NCI-H187 treated with DMSO at 0.1 percent for 48 hours (cell line): ENCODE results near the gene NDFIP1.
"Not testable (repeated sequence)": the region's sequence is repeated elsewhere in the genome, so short reads cannot be mapped to it uniquely, and the experiment has no call there.

ENCODE experiments used
- DNase-seq: peaks from one replicate; lab custom pipeline; 2025; lab: John Stamatoyannopoulos, UW

Gene NDFIP1

GRCh38 chr5:142154449-142154841 lies 45.9 kb downstream of the NDFIP1 start:
- not testable (repeated sequence) for DNase-seq

GRCh38 chr5:142156839-142157463 lies 48.4 kb downstream of the NDFIP1 start:
- DNase-seq: no peak

- DNase-seq: no peak
Measured at GRCh38 chr5:142159354-142159753, 50.8 kb downstream of the NDFIP1 start.

GRCh38 chr5:142164315-142164714 lies 55.7 kb downstream of the NDFIP1 start:
- no peak for DNase-seq

- no peak for DNase-seq
Measured at GRCh38 chr5:142166754-142167153, 58.2 kb downstream of the NDFIP1 start.

GRCh38 chr5:142167458-142167857 lies 58.9 kb downstream of the NDFIP1 start:
- no peak for DNase-seq

GRCh38 chr5:142168365-142168764 lies 59.8 kb downstream of the NDFIP1 start:
- DNase-seq: no peak

- no peak for DNase-seq
Measured at GRCh38 chr5:142170254-142170953, 61.8 kb downstream of the NDFIP1 start.

- no peak for DNase-seq
Measured at GRCh38 chr5:142171270-142171669, 62.7 kb downstream of the NDFIP1 start.

- no peak for DNase-seq
Measured at GRCh38 chr5:142175039-142175438, 66.5 kb downstream of the NDFIP1 start.

GRCh38 chr5:142175461-142176142 lies 67.0 kb downstream of the NDFIP1 start:
- DNase-seq: no peak

- no peak for DNase-seq
Measured at GRCh38 chr5:142176255-142176654, 67.7 kb downstream of the NDFIP1 start.

GRCh38 chr5:142178651-142179050 lies 70.1 kb downstream of the NDFIP1 start:
- DNase-seq: no peak

GRCh38 chr5:142179776-142180387 lies 71.3 kb downstream of the NDFIP1 start:
- DNase-seq: no peak

- DNase-seq: no peak
Measured at GRCh38 chr5:142181096-142181495, 72.5 kb downstream of the NDFIP1 start.

- no peak for DNase-seq
Measured at GRCh38 chr5:142181547-142182163, 73.1 kb downstream of the NDFIP1 start.

GRCh38 chr5:142182840-142183239 lies 74.3 kb downstream of the NDFIP1 start:
- no peak for DNase-seq

- DNase-seq: no peak
Measured at GRCh38 chr5:142183561-142183960, 75.0 kb downstream of the NDFIP1 start.

- no peak for DNase-seq
Measured at GRCh38 chr5:142184988-142185387, 76.4 kb downstream of the NDFIP1 start.

GRCh38 chr5:142186514-142186856 lies 77.9 kb downstream of the NDFIP1 start:
- DNase-seq: no peak

GRCh38 chr5:142186857-142187594 lies 78.4 kb downstream of the NDFIP1 start:
- DNase-seq: no peak

GRCh38 chr5:142188691-142189090 lies 80.1 kb downstream of the NDFIP1 start:
- DNase-seq: not testable (repeated sequence)
